Amniotic stem cell (primary cell): ENCODE measurements around the gene ADAMTS2.

Source experiments
- DNase-seq: peaks from one replicate; lab custom pipeline; 2025; lab: John Stamatoyannopoulos, UW

The ADAMTS2 gene

DNA sequence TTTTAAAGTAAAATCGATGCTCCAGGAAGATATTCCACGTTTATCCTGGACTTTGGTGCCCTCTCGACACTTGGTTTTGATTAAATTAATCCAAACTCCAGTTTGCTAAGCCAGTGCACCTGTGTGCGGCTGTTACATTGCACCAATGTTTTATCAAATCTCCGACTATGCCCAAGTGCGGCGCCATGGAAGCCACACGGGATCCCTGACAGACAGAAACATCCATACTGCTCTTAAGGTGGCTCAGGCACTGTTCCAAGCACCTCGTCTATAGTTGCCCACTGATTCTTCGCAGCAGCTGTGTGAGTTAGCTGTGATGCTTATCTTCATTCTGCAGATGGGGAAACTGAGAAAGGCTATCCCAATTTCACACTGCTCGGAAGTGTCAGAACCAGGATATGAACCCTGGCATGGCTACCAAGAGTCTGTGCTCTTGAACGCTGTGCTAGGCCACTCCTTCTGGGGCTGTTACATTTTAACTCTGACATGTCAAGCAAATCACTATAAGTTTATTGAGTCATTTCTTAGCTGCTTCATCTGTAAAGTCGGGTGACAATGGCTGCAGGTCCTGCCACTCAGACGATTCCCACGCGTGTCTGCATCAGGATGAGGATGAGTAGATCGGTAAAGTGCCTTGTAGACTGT, 113.0 kb downstream of the ADAMTS2 start:
- no peak for DNase-seq

DNA sequence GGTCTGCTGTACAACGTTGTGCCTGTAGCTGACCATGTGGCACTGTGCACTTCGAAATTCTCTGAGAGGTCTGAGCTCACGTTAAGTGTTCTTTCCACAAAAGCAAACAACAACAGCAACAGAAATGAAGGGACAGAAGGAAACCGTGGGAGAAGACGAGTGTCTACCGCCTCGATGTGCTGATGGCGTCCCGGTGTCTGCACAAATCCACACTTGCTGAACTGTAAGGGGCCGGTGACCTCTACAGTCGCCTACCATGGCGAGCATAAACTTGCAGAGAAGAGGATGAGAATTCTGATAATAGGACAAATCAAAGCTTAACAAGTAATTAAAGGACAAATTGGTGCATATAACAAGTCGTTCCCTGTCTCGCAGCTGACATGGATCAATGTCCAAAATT, 114.0 kb downstream of the ADAMTS2 start:
- DNase-seq = no peak

DNA sequence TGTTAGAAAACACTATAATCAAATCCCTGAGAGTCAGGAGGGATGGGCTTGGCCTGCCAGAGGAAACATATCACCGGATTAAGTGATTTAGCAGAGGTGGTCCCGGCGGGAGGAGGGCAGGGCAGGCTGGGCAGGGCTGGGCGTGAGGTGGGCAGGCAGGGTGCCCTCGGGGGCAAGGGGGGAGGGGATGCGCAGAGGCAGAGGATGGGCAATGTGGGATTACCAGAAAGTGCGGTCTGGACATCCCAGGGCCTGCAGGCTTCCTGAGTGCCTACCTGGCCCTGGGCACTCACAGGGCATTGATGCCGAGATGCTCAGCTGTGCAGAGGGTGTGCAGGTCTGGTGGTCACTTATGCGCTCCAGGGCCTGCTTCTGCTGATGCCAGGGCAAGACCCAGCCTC, 115.2 kb downstream of the ADAMTS2 start:
- no peak for DNase-seq

DNA sequence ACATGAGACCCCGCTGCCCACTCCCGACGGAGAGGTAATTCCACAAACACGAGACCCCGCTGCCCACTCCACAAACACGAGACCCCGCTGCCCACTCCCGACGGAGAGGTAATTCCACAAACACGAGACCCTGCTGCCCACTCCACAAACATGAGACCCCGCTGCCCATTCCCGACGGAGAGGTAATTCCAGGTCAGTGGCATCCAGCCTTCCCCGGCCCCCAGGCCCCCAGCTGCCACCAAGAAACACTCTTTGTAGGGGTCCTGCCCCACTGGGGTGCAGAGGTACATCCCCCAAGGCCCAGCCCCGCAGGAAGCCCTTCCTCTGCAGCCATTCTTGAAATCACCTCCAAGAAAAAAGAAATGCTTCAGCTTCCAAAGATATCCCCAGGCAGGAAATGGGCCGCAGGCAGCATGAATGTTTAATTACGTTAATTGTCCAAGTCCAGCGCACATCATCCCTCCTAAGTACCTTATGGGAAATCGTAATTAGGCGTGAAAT, 115.9 kb downstream of the ADAMTS2 start:
- DNase-seq = no peak

DNA sequence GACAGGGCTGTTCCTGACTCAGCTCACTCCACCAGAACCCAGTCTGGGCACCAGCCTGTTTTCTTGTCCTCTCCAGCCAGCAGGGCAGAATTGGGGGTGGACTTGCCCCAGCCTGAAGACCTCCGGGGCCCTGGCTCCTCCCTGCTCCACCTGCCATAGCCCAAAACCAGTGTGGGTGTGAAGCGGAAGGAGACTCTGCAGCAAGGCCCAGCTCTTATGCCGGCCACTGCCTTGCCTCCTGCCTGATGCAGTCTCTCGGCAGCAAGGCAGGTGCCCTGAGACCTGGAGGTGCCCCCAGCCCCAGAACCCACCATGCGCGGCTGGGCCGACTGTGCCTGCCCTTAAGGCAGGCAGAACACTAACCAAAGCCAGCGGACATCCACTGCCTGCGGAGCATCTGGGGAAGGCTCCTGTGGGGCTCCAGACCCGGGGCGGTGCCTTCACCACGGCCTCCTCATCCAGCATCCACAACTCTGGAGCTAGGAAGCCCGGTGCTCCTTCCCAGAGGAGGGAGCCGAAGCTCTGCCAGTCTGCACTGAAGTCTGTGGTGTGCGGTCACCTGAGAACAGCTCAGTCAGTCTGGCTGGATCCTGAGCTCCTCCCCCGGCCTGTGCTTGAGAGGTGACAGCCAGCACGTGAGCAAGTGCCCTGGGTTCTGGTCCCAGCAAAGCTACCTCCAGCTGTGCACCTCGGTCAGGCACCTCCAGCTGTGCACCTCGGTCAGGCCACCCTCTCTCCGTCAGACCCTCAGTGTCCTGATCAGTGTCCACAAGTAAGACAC, 116.7 kb downstream of the ADAMTS2 start:
- DNase-seq = no peak

DNA sequence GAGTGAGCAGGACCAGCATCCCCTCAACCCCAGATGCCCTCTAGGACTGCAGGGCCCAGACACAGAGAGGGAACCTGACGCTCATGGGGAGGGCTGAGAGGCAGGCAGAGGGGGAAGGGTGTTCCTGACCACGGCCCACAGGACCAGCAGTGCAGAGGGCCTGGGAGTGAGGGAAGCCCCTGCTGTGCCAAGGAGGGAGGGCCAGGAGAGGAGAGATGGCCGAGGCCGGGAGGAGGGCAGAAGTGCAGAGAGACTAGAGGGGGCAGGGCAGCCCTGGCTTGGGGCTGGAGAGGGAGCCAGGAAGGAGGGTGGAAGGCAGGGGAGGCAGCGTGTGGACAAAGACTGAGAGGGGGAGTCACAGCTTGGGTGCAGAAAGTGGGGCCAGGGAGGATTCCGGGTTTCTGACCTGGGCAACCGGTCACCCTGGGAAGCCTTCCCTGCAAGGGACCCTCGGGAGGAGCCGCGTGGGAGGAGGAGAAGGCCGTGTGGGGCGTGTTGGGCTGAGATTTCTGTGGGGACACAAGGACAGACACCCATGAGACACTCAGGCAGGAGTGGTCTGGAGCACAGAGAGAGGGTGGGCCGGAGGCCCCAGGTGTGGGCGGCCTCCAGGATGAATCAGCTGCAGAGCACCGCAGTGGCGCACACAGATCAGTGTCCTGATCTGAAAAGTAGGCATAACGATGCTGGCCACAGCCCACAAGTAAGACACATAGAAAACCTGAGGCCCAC, 117.5 kb downstream of the ADAMTS2 start:
- no peak for DNase-seq

DNA sequence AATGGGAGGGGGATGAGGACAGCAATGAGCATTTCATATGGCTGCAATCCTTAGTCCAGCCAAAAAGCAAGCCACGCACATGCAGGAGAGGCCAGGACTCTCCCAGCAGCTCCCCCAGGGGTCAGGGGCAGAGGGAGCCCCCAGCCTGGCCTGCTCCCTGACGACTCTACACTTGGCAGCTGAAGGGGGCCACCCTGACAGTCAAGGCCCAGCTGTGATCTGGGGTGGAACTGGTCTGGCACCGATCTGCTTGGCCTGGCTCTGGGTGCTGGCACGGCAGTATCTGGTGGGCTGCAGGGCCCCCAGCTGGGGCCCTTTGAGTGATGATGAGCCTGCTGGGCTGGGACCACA, 118.1 kb downstream of the ADAMTS2 start:
- no peak for DNase-seq

DNA sequence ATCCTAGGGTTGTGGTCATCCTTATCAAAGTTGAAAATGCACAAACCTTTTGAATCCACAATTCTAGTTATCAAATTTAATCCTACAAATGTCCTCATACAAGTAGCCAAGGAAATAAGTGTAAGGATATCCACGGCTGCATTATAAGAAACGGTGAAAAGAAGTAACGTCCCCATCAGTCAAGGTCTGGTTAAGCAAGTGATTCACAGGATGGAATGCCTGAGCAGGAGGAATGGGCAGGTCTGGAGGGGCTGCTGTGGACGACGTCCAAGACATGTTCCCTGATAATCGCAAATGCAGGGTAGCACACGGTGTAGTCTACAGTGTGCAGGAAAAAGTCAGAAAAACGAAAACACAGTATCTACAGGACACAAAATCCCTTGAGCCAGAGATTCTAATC, 118.6 kb downstream of the ADAMTS2 start:
- no peak for DNase-seq

DNA sequence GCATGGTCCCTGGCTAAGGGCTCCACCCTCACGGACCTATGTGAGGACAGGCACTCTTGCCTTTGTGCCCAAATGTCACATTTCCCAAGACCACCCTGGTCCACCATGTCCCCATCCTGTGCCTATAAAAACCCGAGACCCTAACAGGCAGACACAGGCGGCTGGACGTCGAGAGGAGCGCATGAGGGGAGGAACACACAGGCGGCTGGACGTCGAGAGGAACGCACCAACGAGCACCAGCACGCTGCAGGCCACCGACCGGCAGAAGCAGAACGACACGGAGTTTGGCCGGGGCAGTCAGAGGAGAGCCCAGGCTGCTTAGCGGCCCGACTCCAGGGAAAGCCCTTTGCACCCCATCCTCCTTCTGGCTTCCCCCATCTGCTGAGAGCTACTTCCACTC, 119.9 kb downstream of the ADAMTS2 start:
- DNase-seq = no peak

DNA sequence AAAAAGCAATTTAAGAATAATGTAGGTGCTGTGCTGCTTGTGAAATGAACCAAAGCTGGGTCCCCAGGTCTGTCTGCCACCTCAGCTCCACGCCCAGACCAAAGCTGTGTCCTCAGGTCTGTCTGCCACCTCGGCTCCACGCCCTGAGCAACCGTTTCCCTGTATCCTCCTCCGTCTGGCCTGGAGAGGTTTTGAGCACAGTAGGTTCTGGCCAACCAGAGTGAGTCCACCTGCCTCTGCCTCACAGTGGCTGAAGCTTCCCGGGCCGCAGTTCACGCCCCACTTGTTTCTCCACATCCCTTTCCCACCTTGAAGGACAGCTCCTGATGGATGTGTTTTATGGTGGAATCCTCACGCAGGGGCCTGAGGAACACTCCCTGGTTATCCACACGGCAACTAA, 120.5 kb downstream of the ADAMTS2 start:
- DNase-seq = no peak

DNA sequence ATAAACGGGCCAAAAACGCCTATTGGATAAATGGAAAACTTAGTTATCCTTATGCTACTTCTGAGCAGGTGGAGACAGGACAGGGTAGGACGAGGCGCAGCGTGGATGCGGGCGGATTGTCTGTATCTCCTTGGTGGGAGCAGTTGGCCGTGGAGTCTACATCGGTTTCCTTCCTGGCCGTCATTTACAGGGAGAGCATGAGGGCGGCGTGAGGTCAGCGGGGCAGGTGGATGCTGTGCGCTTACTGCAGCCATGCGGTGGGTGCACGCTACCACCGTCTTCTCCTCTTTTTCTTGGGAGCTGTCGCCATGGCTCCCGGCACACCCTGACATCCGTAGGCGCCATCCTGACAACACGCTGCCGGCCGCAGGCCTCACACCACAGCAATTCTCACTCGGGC, 121.3 kb downstream of the ADAMTS2 start:
- DNase-seq = no peak

DNA sequence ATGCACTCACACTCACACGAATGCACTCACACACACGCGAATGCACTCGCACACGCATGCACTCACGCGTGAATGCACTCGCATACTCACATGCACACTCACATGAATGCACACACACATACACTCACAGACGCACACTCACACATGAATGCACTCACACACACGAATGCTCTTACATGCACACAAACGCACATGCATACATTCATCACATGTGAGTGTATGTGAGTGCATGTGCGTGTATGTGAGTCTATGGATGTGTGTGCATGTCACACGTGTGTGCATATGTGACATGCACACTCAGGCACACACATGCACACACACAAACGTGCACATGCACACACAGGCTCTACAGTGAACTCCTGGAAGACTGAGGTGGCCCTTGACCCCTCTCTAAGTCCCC, 121.7 kb downstream of the ADAMTS2 start:
- no peak for DNase-seq

DNA sequence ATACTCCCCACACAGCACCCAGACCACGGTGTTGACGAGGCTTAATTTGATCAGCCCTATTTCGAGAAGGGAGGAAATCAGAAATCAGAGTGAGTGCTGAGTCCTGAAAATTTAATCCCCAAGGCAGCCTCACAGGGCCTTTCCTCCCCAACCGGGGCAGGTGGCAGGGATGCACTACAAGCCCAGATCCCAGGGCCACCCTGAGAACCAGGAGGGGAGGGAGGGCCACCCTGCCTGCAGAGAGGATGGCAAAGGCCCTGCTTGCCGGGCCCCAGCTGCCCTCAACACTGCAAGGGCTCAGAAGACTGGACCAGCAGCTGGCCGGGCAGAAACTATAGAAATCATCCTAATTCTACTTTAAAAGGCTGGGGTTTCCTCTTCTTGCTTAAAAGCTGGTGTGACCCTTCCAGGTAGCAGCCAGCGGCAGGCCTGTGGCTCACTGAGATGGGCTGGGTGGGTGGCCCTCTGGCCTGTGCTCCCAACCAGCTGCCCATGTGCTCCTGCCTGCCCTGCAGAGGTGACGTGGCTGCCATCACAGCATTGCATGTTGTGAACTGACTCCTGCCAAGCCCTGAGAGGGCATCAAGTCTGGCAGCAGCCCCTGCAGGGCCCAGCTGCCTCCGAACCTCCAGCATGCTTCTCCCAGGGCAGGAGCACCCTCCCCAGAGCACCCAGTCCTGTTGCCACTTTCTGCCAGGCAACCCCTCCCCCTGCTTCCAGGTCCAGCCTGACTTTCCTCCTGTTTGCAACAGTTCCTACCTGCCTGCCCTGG, 122.8 kb downstream of the ADAMTS2 start:
- DNase-seq = no peak

DNA sequence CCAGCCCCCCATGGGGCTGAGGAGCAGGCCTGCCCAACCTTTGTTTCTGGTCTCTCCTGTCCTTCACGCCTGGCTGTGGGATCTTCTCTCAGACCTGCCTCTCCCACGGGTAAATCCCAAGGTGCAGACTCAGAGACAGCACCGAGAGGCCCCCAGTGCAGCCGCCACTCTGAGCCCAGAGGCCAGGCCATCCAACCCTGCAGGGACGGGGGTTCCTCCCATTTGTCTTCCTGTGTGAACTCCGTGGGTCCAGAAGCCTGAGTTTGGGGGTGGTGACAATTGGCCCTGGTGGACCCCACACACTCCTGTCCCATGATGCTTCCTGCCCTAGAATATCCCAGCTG, 123.4 kb downstream of the ADAMTS2 start:
- DNase-seq = no peak

DNA sequence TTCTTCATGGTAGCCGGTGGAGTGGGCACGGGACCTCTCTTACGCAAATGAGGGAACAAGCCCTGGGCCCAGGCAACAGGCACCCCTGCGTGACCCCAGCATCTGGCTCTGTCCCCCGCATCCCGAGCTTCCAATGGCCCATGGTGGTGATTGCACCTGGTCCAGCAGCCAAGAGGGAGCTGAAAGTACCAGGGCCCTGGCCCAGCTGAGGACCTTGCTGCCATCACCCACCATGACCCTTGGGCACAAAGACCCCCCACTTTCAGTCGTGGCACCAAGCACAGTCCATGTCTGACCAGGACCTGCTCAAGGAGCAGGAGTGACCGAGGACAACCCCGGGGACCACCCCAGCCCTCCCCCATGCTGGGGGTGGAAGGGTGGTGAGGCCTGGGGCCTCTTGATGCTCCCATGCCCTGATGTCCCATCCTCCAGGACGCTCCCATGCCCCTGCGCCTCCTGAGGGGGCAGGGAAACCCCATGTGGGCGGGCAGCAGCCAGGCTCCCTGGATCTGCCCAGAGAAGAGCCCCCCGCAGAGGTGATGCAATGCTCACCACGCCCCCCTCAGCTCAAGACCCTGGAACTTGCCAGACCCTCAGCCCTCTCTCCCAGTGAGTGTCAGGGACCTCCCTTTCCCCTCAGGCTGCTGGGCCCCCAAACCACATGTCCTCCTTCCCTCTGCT, 123.9 kb downstream of the ADAMTS2 start:
- DNase-seq = no peak

DNA sequence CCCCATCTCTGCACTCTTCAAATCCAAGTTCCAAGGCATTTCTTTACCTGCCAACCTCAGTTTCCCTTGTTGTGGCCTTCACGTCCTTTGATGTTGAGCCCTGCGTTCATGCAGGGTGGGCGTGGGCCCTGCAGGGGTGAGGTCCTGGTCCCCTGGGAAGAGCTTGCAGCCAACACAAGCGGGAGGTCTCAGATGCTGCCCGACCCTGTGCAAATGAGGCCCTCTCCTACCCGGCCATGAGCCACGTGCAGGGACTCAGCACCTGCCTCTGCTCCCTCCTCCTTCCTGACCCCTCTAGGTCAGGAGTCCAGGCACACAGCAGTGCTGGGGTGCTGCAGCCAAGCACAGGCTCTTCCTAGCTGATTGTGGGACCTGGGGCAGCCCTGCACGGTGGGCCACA, 124.5 kb downstream of the ADAMTS2 start:
- DNase-seq = no peak

DNA sequence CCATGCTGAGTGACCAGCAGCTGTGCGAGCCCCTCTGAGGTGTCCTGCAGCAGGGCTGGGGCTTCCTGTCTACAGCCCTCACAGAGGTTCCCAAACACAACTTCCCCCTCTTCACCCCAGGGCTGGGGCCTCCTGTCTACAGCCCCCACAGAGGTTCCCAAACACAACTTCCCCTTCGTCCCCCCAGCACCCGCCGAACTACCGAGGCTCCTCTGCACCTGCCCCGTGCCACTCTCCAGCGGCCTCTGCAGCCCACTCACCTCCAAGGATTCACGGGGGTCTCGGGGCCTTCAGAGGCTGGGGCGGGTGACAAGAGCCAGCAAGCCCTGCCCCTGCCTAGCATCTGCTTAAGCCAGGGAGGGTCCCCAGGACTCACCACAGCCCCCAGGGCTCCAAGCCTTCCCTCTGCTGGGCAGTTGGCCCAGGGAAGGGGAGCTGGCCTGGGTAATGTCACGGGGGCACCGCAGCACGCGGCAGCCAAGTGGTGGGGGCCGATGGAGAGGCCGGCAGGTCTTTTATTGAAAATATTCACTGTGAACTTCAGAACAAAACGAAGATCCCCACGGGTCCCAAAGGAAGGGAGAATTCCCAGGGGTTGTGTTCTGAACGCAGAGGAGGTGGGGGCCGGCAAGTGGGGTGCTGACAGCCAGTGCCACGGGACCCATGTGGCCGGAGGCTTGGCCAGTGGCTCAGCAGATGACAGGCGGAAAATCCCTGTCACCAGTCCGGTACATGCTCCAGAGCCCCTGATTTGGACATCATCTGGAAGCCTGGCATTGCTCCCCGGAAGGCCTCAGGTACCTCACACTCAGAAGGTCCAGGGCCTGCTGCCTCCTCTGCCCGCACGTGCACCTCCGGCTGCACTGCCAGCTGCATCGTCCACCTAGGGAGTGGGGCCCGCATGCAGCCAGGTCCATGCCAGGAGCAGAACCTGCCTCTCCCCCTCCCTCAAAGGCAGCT, 125.3 kb downstream of the ADAMTS2 start:
- DNase-seq = no peak

DNA sequence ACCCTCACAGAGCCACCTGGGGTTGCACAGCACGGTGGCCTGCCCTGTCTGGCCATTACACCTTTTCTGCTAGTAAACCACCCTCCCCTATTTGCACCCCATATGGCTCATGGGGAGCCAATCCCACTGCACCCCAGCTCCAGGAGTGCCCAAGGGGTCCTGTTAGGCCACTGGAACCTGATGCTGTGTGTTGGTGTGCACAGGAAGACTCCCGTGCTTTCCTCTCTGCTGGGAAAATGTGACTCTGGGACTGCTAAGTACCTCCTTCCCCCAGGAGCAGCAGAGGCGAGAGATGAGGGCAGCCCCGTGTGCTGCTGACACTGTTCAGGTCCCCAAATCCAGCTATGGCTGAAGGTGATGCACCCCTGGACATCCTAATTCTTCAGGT, 126.3 kb downstream of the ADAMTS2 start:
- DNase-seq = no peak

DNA sequence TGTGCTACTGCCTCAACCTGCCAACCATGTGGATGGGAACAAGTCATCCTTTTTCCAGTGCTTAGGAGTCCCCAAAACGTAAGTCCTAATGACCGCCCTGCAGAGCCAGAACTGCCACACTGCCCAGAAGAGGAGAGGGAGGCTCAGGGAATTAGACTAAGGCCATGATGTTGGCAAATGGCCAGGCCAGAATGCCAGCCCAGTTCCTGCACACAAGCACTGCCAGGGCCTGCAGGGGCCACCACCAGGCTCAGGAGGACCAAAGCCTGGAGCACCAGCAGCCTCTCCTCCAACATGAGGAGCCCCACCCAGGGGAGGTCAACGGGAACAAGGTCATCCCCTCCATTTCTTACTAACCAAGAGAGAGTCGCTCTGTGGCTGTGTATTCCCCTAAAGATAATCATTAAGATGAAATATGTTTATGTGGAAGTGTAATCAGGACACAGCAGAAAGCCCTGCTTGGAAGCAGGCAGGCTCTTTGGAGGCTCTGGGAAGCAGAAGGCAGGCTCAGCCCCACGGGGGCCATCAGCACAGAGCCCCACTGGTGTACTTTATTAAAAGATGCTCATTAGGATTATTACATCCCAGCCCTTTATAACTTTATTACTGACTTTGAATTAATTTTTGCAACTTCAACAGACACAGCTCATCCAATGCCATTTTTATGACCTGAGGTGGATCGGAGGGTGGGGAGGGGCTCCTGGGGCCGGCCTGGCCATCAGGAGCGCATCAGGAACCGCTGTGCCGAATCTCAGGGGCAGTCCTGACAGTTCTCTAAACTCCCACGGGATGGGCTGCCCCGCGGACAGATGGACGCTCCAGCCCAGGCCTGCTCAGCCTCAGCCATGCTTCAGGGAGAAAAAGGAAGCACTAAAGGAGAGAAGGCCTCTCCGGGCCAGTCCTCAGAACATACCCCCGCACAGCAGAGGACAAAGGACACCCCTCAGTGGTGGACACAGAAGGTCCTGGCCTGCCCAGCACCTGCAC, 127.0 kb downstream of the ADAMTS2 start:
- DNase-seq = no peak

DNA sequence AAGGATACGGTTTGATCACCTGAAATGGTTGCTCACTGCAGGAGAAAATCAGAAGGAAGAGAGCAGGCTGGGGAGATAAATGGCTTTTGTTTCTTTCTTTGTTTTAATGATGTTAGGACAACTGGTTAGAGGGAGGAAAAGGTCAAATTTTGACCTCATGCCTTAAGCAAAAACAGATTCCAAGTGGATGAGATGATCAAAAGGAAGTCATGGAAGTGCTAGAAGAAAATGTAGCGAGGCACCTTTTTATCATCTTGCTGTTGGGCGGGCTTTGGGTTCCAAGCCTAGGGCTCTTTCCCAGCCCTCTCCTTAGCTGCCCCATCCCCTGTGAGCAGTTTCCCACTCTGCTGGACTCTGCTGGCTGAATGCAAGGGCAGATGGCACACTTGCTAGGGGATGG, 127.9 kb downstream of the ADAMTS2 start:
- DNase-seq = no peak
